HepG2 (cell line): ENCODE measurements around the gene COX5B. TPM values are rescaled to one million over a fixed set of nuclear protein-coding genes. Genes with fewer than 3 reads are reported as not detected.
A peak's percentile ranks its signal among the peaks of the same experiment; 100 is the strongest.

Source experiments
- ATRX ChIP-seq: sonication (generic); formaldehyde crosslinking; IDR thresholded peaks from 2 replicates; pipeline ENCODE4 v1.4.0; 2020; ENCODE audit warnings: missing genetic modification reagents, borderline replicate concordance
- BHLHE40 ChIP-seq: IDR thresholded peaks from 2 replicates; pipeline ENCODE4 v1.6.1; 2011; ENCODE audit warnings: low read length, improper control_type of control experiment
- CBFB ChIP-seq: sonication (generic); formaldehyde crosslinking; IDR thresholded peaks from 2 replicates; pipeline ENCODE4 v1.4.0; 2020; ENCODE audit warnings: missing genetic modification reagents
- EP300 ChIP-seq, 3 experiments: sonication (generic) in 1 of 3; formaldehyde crosslinking in 1 of 3; IDR thresholded peaks; 2 replicates each; pipeline versions ENCODE4 v1.5.1 to v1.6.1; 2011 to 2020; ENCODE audit warnings: low read depth in 2 of 3, low read length in 2 of 3, borderline replicate concordance in 1 of 3, improper control_type of control experiment in 1 of 3, mild to moderate bottlenecking in 1 of 3, missing genetic modification reagents in 1 of 3, moderate library complexity in 1 of 3
- EZH2 ChIP-seq: conservative IDR thresholded peaks from 2 replicates; pipeline ENCODE4 v1.6.1; 2012; ENCODE audit warnings: mild to moderate bottlenecking, low read depth, low read length, moderate library complexity
- FOXK2 ChIP-seq: fragments of 450-650 bp; IDR thresholded peaks from 2 replicates; pipeline ENCODE4 v1.6.1; 2016
- GTF3A ChIP-seq: sonication (generic); formaldehyde crosslinking; conservative IDR thresholded peaks from 2 replicates; pipeline ENCODE4 v1.4.0; 2020; ENCODE audit warnings: mild to moderate bottlenecking, missing genetic modification reagents
- IKZF1 ChIP-seq: fragments of 450-650 bp; IDR thresholded peaks from 2 replicates; pipeline ENCODE4 v1.7.1; 2016
- KMT2A ChIP-seq: sonication (generic); formaldehyde crosslinking; IDR thresholded peaks from 2 replicates; pipeline ENCODE4 v1.4.0; 2020; ENCODE audit warnings: missing genetic modification reagents
- NR2C2 ChIP-seq: sonication (generic); formaldehyde crosslinking; IDR thresholded peaks from 2 replicates; pipeline ENCODE4 v1.4.0; 2020; ENCODE audit warnings: missing genetic modification reagents, mild to moderate bottlenecking, moderate library complexity, borderline replicate concordance
- NR3C1 ChIP-seq: sonication (generic); formaldehyde crosslinking; IDR thresholded peaks from 2 replicates; pipeline ENCODE4 v1.4.0; 2020; ENCODE audit warnings: missing genetic modification reagents
- PHF8 ChIP-seq: sonication (generic); formaldehyde crosslinking; IDR thresholded peaks from 2 replicates; pipeline ENCODE4 v1.5.0; 2020; ENCODE audit warnings: missing genetic modification reagents
- REXO4 ChIP-seq: sonication (generic); formaldehyde crosslinking; IDR thresholded peaks from 2 replicates; pipeline ENCODE4 v1.8.0; 2022; ENCODE audit warnings: missing genetic modification reagents, mild to moderate bottlenecking, borderline replicate concordance
- STAG1 ChIP-seq: sonication (generic); formaldehyde crosslinking; IDR thresholded peaks from 2 replicates; pipeline ENCODE4 v1.4.0; 2020; ENCODE audit warnings: missing genetic modification reagents
- THAP11 ChIP-seq: IDR thresholded peaks from 2 replicates; pipeline ENCODE4 v1.6.1; 2016; ENCODE audit warnings: missing biosample characterization, missing genetic modification reagents
- ZBTB7B ChIP-seq: sonication (generic); formaldehyde crosslinking; IDR thresholded peaks from 2 replicates; pipeline ENCODE4 v1.4.0; 2020; ENCODE audit warnings: missing genetic modification reagents
- ZFP36L2 ChIP-seq: sonication (generic); formaldehyde crosslinking; IDR thresholded peaks from 2 replicates; pipeline ENCODE4 v1.4.0; 2020; ENCODE audit warnings: missing genetic modification reagents
- ZNF446 ChIP-seq: sonication (generic); formaldehyde crosslinking; IDR thresholded peaks from 2 replicates; pipeline ENCODE4 v1.5.0; 2020; ENCODE audit warnings: mild to moderate bottlenecking, missing genetic modification reagents
- ZNF556 ChIP-seq: sonication (generic); formaldehyde crosslinking; IDR thresholded peaks from 2 replicates; pipeline ENCODE4 v1.4.0; 2020; ENCODE audit warnings: mild to moderate bottlenecking, missing genetic modification reagents, borderline replicate concordance
- ZNF766 ChIP-seq: sonication (generic); formaldehyde crosslinking; IDR thresholded peaks from 2 replicates; pipeline ENCODE4 v1.5.0; 2020; ENCODE audit warnings: missing genetic modification reagents, borderline replicate concordance
- ZSCAN20 ChIP-seq: sonication (generic); formaldehyde crosslinking; IDR thresholded peaks from 2 replicates; pipeline ENCODE4 v1.4.0; 2020; ENCODE audit warnings: missing genetic modification reagents, mild to moderate bottlenecking, borderline replicate concordance
- ZSCAN29 ChIP-seq: sonication (generic); formaldehyde crosslinking; conservative IDR thresholded peaks from 2 replicates; pipeline ENCODE4 v1.4.0; 2020; ENCODE audit warnings: mild to moderate bottlenecking, missing genetic modification reagents
- polyA plus RNA-seq, 8 experiments: library from polyadenylated mRNA; depleted of rRNA in 3 of 8; stranded (reverse) in 7 of 8; unstranded in 1 of 8; fragments of >200 nt; fragmentation: Illumina TruSeq in 4 of 8; extraction: Trizol in 4 of 8; gene quantifications; 2 replicates each; pipeline versions ENCODE4 v1.2.1 to v1.2.3, GENCODE V29; 2011 to 2016; ENCODE audit warnings: low read depth in 4 of 8, missing spikeins in 1 of 8, mixed read lengths in 1 of 8; ENCODE audit not compliant: insufficient read depth in 1 of 8
- total RNA-seq, 5 experiments: library from RNA; depleted of rRNA; stranded (reverse); fragments of >200 nt; fragmentation: Illumina TruSeq; extraction: Trizol; gene quantifications; 2 replicates each; pipeline ENCODE4 v1.2.3, GENCODE V29; 2016; ENCODE audit warnings: low read depth in 1 of 5
- TF ChIP-seq, protein P1 (sequence below): sonication (generic); formaldehyde crosslinking; IDR thresholded peaks from 2 replicates; pipeline ENCODE4 v1.4.0; 2020; ENCODE audit warnings: missing genetic modification reagents, low read depth, mild to moderate bottlenecking, borderline replicate concordance
- TF ChIP-seq, protein P2 (sequence below): sonication (generic); formaldehyde crosslinking; IDR thresholded peaks from 2 replicates; pipeline ENCODE4 v1.5.0; 2020; ENCODE audit warnings: missing genetic modification reagents
- TF ChIP-seq, protein P3 (sequence below): sonication (generic); formaldehyde crosslinking; conservative IDR thresholded peaks from 2 replicates; pipeline ENCODE4 v1.8.1; 2023; ENCODE audit warnings: missing genetic modification reagents
- TF ChIP-seq, protein P4 (sequence below): IDR thresholded peaks from 2 replicates; pipeline ENCODE4 v1.6.1; 2016; ENCODE audit warnings: low read depth, borderline replicate concordance

The COX5B gene
- total and polyA plus RNA-seq, 2 of the 13 experiments (the other 11 are each of a cell fraction or from before 2014, with no cell fraction given), result 453 to 536 TPM

DNA sequence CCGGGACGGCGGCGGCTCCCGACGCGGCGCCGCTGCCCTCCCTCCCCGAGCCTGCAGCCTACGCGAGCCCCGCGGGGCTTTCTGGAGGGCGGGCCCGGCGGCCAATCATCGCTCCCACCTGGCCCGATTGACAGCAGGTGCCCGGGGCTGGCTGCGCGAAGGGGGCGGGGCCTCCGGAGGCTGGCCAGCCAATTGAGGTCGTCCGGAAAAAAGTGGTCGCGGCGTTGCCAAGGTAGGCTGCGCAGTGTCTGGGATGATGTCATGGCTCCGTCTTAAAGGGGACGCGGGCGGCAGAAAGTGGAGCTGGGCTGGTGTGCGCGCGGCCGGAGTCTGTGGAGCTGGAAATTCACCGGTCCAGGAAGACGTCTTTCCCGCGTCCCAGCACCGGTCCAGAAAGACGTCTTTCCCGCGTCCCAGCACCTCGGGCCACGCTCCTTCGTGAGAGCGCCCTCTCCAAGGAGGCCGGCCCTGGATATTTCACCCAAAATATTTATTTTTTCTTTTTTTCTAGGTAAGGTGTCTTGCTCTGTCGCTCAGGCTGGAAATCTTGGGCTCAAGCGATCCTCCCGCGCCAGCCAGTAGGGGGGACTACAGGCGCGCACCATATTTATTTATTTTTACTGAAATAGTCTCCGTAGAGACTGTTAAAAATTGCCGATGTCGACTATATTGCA lies 18.2 kb downstream of the COX5B start, which contains the start of gene ACTR1B (continued):
- TF ChIP-seq EP300 (IDR thresholded peaks at IDR 0.05; ENCODE audit: low read depth in 2 of 2, low read length in 2 of 2), result peak in 1 of 2 experiments; percentile 26; a peak in 1 of 4 replicates
- no peak for TF ChIP-seq EP300 (CRISPR knock-in tag; IDR thresholded peaks at IDR 0.05; ENCODE audit: borderline replicate concordance)
- TF ChIP-seq ZNF556 (CRISPR knock-in tag), result peak; percentile 46; the same call in 1 of the 2 replicates
- TF ChIP-seq FOXK2, result no peak
- peak; percentile 71 for TF ChIP-seq PHF8 (CRISPR knock-in tag)
- no peak; the same call in 1 of the 2 replicates for TF ChIP-seq NR2C2
- TF ChIP-seq ATRX (CRISPR knock-in tag), result no peak
- TF ChIP-seq KMT2A (CRISPR knock-in tag), result peak; percentile 63
- TF ChIP-seq NR3C1 (CRISPR knock-in tag), result no peak
- peak; percentile 84; the same call in 1 of the 2 replicates for TF ChIP-seq ZNF766 (CRISPR knock-in tag)
- TF ChIP-seq ZFP36L2 (CRISPR knock-in tag), result no peak
- no peak for TF ChIP-seq IKZF1
- TF ChIP-seq BHLHE40, result peak; percentile 24; the same call in 1 of the 2 replicates
- TF ChIP-seq, protein P1, sequence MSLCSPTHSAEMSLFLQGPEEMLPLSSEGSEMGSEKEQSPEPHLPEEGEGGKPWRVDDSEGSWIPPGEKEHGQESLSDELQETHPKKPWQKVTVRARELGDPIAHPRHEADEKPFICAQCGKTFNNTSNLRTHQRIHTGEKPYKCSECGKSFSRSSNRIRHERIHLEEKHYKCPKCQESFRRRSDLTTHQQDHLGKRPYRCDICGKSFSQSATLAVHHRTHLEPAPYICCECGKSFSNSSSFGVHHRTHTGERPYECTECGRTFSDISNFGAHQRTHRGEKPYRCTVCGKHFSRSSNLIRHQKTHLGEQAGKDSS, result peak; percentile 83
- TF ChIP-seq, protein P2, sequence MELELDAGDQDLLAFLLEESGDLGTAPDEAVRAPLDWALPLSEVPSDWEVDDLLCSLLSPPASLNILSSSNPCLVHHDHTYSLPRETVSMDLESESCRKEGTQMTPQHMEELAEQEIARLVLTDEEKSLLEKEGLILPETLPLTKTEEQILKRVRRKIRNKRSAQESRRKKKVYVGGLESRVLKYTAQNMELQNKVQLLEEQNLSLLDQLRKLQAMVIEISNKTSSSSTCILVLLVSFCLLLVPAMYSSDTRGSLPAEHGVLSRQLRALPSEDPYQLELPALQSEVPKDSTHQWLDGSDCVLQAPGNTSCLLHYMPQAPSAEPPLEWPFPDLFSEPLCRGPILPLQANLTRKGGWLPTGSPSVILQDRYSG (CRISPR knock-in tag), result no peak; the same call in 1 of the 2 replicates
- TF ChIP-seq ZSCAN29 (CRISPR knock-in tag), result no peak
- no peak for TF ChIP-seq REXO4
- TF ChIP-seq, protein P3, sequence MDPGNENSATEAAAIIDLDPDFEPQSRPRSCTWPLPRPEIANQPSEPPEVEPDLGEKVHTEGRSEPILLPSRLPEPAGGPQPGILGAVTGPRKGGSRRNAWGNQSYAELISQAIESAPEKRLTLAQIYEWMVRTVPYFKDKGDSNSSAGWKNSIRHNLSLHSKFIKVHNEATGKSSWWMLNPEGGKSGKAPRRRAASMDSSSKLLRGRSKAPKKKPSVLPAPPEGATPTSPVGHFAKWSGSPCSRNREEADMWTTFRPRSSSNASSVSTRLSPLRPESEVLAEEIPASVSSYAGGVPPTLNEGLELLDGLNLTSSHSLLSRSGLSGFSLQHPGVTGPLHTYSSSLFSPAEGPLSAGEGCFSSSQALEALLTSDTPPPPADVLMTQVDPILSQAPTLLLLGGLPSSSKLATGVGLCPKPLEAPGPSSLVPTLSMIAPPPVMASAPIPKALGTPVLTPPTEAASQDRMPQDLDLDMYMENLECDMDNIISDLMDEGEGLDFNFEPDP (CRISPR knock-in tag), result no peak
- no peak for TF ChIP-seq ZNF446 (CRISPR knock-in tag)
- no peak for TF ChIP-seq EZH2
- TF ChIP-seq CBFB (CRISPR knock-in tag), result 0 out of 2 replicates have a peak, but pooled peaks have one; percentile 43
- peak; percentile 84 for TF ChIP-seq THAP11 (CRISPR knock-in tag)
- no peak for TF ChIP-seq ZBTB7B (CRISPR knock-in tag)
- TF ChIP-seq ZSCAN20 (CRISPR knock-in tag), result no peak
- no peak for TF ChIP-seq GTF3A
- peak; percentile 37; the same call in 1 of the 2 replicates for TF ChIP-seq STAG1 (CRISPR knock-in tag)
- TF ChIP-seq, protein P4, sequence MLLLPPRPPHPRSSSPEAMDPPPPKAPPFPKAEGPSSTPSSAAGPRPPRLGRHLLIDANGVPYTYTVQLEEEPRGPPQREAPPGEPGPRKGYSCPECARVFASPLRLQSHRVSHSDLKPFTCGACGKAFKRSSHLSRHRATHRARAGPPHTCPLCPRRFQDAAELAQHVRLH (CRISPR knock-in tag), result peak; percentile 54; the same call in 1 of the 2 replicates
